HG03196 (cell line): Measurements from ENCODE around the gene PDE8B.

Experiments
- ATAC-seq: cut with Tn5 transposase; IDR thresholded peaks from one replicate; pipeline ENCODE4 v1.9.1; 2021; ENCODE audit not compliant: unreplicated experiment

PDE8B gene

DNA sequence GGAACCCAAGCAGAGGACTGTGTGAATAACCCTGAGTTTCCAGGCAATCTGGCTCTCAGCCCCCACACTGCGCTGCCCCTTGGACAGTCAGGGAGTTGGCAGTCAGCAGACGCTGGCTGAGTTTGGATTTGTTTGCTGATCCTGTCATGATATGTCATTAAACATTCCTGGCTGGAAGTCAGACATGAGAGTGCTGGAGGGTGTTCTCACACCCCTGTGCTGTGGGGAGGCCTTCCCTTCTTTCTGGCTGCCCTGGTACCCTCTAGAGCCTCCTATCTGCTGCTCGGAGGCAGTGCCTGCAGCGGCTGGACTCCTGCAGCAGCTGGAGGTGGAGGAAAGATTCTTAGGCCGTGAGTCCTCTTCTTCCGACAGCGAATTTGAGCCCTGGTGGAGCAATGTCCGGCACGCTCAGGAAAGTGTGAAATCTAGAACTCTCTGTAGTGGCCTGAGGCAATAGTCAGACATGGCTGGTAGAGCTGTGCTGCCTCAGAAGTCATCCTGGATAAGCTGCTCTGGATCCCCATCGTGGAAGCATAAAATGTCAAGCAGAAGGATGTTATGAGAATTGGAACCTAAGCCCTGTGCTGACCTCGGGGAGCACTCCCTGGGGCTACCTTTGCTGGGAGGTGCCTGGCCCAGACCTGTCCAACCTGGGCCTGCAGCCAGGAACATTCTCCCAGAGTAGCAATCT is 72.0 kb downstream of the PDE8B start:
- no peak for ATAC-seq

DNA sequence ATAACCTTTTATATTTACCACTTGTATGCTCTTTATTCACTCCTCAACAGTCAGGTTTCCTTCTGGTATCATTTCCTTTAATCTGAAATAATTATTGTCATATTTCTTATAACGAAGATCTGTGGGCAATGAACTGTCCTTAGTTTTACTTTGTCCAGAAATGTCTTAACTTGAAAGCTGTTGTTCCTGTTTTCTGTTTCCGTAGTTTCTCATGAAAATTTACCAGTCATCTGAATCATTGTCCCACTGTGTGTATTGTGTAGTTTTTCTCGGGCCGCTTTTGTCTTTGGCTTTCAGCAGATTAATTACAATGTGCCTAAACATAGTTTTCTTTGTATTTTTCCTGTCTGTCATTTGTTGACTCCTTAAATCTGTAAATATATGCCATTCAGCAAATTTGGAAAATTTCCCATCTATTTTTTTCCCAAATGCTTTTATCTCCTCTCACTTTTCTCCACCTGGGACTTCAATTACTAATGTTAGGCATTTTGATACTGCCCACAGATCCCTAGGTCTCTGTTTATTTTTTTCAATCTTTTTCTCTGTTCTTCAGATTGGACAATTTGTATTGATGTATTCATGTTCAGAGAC is 74.9 kb downstream of the PDE8B start:
- no peak for ATAC-seq

DNA sequence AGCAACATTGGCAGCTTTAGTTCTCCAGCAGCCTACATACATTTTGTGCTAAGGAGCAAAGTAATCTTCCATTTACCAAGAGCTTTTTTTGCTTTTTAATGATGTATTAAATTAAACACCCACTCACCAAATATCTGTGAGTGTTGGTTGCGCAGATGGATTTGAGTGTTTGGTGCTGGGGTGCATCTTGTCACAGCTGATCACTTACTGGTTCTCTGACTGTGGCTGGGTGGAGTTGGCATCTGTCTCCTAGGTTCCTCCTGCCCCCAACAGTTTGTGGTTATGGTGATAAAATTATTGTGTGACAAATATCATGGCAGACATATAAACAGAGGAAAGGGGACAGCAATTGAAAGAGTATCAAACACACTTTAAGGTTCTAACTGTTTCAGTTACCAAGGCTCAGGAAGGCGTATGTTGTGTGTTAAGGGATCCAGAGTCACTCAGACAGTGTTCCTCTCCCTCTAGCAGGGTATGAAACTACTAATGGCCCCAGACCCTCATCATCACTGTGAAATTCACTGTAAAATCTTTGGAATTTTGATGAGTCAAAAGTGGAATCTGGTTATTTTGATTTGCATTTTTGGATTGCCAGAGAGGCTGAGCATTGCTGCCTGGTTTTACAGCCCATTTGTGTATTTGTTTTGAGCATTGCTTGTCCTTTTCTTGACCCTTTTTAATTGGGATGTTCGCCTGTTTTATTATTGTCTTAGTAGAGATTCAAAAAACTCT is 81.7 kb downstream of the PDE8B start:
- no peak for ATAC-seq

DNA sequence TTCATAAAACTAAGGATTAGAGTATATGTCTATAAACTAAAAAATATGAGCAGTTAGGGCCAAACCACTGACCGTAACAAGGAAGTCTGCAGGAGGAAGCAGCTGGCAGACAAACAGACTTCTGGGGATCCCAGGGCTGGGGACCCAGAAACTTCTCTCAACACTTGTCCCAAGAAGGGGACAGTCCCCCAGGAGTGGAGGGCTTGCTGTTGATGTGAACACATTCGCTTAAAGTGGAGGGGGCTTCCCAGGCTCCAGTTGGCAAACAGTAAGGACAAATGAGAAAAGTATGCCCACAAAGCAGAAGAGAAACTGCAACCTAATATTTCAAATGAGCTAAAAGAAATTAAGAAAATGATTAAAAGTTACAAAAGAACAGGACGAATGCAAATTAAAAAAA is 83.7 kb downstream of the PDE8B start:
- ATAC-seq = no peak

DNA sequence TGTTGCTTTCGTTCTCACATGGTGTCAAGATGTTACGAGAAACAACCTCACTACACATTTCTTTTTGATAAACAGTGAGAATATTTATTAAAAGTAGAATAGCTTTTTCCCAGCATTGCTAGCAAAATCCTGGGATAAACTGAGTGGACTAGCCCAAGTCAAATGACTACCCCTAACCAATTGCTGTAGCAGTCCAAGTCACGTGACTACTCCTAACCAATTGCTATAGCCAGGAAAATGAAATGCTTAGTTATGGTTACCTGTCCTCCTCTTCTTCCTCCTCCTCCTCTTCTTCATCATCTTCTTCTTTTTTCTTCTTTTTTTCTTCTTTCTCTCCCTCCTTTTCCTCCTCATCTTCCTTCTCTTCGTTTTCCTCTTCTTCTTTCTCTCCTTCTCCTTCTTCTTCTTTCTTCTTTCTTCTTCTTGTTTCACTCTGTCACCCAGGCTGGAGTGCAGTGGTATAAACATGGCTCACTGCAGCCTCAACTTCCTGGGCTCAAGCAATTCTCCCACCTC is 85.4 kb downstream of the PDE8B start:
- no peak for ATAC-seq

DNA sequence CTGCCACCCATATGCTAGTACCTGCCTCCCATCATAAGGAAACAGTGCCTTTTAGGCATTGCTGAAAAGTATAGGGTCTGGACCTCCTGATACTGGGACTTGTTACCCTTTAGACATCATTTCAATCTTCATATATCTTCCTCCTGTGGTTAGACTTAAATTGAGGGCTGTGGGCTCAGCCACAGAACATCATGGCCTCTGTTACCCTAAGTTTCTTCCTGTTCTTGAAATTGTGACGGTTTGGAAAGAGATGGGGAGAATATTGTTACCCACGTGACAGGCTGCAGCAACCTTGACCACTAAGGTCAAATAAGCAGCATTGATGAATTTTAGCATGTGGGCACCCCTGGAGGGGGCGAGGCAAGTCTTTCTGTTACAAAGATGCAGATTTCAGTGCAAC is 87.7 kb downstream of the PDE8B start:
- ATAC-seq = no peak

DNA sequence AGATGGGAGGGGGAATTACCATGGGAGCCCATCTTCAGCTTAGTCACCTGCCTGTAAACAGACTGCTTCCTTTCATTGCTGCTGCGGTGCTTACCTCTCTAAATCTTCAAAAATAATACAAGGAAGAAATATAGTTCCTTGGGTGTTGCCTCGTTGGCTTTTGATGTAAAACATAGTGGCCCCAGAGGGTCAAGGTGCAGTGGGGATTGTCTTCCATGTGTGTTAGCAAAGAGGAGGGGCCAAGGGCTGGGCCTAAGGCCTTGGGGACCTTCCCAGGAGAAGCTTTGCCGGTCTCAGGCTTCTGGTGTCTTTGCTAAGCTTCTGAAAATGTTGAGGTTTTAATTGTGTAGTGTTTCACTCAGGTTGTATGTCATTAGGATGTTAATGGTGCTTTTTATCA is 90.0 kb downstream of the PDE8B start:
- no peak for ATAC-seq

DNA sequence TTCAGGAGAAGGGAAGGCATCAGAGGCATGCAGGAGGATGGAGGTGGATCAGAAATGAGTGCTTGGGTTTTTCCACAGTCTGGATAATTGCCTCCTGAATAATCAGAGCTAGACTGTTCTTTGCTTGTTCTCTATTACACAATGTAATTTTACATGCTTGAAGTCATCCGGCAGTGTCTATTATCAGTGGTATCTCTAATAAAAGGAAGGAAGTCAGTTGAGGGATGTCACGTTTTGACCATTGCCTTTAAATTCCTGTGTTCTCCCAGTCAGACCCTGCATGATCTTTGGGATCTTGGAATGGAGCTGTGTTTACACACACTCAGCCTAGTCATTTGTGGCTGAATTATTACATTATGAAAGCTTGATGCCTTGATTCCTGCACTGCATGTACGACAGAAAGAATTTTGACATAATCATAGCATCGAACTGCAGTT is 91.0 kb downstream of the PDE8B start:
- no peak for ATAC-seq

DNA sequence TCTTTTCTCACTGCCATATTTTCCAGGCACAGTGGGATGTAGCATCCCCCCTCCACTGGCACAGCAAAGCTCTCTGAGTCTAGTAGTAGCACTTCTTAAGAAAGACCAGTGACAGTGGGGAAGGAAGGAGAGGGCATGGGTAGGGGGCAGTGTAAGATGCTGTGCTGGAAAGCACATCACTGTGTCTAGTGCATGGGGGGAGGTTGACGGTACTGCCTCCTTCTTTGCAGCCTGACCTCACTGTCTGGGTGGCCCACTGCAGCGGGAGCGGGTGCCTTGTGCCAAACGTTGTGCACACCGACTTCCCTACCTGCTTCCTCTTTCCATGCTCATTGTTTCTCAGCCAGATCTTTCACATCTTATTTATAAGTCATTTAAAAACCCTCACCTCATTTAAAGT is 91.8 kb downstream of the PDE8B start:
- ATAC-seq = no peak

DNA sequence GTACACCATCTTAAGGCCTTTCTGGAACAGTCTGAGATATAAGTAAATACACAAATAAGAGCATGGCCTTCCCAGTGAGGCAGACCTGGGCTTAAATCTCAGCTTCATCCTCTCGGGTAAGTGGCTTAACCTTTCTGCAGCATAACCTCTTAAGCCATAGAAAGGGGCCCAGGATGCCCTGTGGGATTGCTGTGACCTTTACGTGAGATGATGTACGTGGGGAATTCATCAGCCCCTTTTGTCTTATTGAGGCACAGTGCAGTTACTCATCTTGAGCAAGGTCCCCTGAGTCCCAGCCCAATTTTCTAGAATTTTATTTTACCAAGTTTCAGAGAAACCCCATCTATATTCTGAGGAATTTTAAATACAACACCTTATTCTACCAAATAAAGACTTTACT is 92.2 kb downstream of the PDE8B start:
- ATAC-seq = no peak

DNA sequence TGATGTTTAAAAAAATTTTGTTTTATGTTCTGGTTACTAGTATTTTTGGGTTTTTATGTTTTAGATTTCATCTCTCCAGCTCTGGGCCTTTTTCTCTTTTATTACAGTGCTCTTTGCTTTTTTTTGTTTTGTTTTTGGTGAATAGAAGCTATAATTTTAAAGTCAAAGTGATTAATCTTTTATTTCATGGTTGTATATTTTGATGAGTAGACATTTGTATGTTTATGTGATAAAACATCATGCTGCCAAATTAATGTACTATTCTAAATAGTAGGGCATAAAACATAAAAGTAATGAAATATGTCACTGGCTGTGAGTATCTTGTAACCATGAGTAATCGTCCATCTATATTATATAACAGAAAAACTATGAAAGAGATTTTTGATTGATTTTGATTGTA is 93.9 kb downstream of the PDE8B start:
- no peak for ATAC-seq

DNA sequence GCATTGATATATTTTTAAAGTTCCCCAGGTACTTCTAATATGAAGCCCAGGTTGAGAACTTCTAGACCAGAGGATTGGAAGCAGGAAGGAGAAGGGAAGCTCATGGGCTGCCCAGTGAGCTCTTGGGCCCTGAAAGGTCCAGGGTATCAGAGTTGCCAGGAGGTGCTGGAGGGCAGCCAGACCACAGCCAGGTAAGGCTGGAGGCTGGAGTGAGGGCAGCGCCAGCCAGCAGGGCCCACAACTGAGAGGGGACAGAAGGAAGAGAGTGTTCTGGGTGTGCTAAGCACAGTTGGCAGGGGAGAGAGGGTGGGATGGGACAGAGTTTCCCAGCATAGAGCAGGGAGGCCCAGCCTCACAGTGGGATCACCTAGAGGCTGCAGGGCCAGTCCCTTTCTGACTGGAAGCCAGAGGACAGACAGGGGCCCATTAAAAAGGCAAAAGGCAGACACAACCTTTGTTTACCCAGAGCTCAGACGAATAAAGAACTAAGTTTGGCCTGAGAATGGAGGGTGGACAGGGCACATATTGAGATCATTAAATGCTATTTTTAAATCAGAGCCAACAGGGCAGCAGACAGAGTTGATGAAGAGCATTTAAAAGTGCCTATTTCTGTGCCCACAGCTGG is 94.9 kb downstream of the PDE8B start:
- ATAC-seq = no peak

DNA sequence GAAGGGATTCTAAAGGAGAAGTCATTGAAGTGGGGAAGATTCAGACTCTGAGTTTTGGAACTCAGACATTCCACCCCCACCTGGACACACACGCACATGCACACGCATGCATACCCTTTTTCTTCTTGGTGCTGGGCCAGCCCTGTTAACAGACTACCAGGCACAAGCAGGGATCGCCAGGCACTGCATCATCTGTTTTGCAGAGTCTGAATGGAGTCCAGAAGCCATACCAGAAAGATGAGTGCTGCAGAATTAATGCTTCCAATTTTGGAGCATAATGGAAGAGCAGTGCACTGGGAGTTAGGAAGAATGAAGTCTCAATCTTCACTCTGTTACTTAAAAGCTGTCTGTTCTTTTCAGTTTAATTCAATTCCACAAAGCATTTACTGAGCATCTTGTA is 95.5 kb downstream of the PDE8B start:
- ATAC-seq = no peak

DNA sequence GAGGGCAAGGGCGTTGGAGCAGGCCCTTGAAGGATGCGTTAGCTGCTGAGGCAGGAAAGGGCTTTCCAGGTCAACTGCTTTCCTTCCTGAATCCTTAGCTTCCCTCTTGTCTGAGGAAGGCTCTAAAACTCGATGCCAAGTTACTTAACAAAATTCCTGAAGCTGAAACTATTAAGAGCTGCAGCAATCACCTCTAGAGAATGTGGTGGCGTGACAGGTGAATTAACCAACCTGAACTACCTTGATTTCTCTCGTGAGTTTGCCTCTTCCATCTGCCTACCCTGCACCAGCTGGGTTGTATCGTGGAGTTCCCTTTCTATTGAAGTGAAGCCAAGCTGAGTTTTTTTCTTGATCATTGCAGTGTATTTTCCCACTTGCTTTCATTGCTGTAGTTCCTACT is 96.1 kb downstream of the PDE8B start:
- no peak for ATAC-seq

DNA sequence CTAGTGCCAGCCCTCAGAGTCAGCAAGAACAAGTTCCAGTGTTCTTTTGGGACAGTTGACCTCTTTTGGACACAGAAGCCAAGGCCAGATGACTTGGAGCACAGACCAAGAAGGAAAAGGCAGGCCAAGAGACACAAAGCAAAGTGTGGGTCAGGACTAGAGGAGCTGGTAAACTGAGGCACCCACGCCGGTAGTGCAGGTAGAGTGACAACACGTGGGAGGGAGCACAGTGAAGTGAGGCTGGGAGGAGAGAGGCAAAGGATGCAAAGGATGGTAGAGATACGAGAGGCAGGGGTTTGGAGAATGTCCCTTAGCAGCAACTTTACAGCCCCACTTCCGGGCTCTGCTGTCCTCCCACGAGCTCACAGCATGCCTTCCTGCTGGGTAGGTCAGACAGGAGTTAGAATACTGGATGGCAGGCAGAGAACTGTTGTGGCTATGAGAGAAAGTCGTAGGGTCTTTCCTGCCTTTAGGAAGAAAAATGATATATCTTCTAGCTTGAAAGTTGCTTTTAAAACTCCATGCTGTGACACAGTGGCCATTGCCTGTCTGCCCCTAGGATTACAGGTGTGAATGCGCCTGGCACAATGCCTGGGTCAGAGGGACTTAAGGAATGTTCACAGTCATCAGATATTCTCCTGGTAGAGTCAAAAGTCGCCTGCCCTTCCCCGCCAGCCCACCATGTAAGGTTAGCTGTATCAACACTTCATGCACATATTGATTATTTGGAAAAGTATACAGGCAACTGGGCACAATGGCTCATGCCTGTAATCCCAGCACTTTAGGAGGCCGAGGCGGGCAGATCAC is 97.9 kb downstream of the PDE8B start:
- ATAC-seq = no peak

DNA sequence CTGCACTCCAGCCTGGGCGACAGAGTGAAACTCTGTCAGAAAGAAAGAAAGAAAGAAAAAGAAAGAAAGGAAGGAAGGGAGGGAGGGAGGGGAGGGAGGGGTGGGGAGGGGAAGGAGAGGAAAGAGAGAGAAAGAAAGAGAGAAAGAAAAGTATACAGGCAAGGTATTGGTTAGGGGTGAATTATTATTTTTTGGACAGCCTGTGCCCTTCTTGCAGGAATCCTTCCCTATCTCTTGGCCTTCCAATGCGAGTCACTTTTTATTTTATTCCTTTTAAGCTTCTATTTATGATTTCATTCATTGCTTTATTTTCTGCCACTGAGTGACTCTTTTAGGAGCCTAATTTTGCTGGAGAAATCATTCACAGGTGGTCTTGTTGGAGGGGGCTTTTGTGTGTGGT is 98.7 kb downstream of the PDE8B start:
- ATAC-seq = no peak

DNA sequence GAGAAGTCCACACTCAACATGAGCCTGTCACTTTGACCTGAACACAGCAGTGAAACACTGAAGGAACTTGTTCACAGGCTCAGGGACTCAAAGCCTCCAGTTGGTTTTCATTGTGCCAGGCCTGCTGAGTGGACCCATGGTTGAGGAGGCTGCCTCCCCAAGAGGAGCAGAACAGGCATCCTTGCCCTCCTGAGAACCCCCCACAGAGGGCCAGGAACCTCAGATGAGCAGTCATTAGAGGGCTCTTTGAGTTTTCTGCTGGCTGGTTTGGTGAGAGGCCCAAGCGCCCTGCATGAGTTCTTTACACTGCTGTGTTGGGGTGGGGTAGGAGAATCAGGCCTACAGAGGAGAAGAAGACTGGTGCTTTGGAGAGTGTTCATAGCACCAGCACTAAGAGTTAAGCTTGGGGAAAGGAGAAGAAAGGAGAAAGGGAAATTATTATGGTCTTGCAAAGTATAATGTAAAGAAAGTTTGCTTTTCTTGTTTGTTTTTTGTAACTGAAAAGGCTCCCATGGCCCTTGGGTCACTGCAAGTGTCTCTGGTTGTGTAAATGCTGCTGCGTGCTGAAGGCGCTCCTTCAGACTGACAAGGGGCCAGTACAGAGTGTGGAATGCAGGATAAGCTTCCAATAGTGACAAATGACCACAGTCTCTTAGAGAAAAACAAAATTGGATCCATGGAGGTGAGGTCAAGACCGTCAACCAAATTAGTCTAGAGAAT is 100.2 kb downstream of the PDE8B start:
- ATAC-seq = no peak

DNA sequence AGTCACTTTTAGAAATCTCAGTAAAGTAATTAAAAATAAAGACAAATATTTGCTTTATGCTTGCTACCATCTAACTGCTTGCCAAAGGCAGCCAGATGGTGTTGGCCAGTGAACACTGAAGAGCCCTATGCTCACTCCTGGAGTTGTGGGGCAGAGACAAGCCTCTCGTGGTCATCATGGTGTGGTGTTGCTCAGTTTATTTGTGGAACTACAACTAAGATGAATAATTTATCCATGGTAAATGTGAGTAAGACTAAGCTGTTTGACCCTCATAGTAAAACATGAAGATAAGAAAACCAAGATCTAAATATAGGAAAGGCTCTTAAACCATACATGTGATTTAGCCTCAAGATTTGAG is 100.7 kb downstream of the PDE8B start:
- ATAC-seq = no peak

DNA sequence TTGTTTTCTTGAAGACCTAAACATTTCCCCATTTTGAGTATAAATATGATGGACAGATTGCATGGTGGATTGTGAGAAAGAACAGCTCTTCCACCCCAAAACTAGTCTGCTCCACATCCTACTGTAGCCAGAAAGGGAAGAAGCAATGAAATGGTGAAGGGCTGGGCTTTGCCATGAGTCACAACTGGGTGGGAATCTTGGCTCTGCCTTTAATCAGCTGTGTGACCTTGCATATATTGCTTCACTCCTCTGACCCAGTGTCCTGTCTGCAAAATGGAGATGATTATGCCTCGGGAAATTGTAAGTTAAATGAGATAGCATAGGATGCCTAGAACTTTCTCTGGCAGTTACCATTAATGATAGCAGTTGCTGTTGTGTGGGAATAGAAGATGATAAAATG is 101.9 kb downstream of the PDE8B start:
- ATAC-seq = no peak

DNA sequence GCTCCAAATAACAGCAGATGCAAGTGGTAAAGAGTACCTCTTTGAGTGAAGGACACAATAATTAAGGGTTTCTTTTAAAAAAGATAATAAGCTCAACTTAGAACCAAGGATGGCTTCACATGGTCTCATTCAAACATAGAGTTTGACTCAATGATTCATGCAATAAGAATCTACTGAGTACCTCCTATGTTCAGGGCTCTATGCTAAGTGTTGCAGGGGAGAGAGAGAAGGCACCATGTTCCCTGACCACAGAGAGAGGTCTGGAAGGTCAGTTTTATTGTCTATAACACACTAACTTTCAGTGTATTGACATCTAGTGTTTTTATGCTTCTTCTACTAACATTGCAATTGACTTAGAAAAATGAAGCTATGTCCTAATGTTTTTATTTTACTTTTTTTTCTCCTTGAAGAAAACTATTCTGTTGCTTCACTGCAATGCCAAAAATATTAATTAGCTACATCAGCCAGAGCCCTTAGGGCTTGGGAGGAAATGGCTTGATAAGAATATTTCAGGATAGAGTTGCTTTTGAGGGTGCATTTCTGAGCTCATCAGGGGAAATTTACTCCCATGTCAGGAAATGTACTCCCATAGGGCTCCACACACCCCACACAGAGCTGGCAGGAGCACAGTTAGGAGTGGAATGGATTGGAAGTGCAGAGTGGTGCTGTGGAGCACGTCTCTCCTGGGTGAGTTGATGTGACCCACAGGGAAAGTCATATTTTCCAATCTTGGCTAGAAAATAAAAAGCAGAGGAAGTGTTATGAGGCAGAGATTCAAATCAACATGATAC is 106.6 kb downstream of the PDE8B start:
- no peak for ATAC-seq
